GM10266 (cell line): ENCODE results near the gene WDR5B.

Experiments
- DNase-seq: peaks from one replicate; pipeline ENCODE4 v3.0.0; 2012; ENCODE audit errors: extremely low spot score
- TF ChIP-seq, protein P1 (sequence below): IDR thresholded peaks from 2 replicates; pipeline ENCODE4 v1.5.1; 2012; ENCODE audit warnings: mild to moderate bottlenecking, low read depth; ENCODE audit not compliant: control insufficient read depth, insufficient read depth; ENCODE audit errors: missing control alignments

WDR5B gene

DNA sequence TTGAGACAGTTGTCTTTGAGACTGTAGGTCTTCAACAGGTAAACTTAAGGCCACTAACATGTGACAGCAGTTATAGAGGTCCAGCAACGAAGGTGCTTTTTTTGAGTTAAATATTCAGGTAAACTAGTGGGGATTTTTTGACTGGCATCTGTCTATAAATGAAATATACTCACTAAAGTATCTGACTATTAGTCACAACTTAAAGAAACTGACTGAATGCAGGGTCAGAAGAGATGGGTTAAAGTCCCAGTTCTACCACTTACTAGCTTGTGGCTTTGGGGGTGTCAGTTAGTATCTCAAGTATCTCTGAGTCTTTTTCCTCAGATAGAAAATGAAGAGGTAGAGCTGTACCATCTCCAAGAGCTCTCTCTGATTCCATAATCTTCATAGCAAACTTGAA is 50.8 kb downstream of the WDR5B start:
- TF ChIP-seq, protein P1, sequence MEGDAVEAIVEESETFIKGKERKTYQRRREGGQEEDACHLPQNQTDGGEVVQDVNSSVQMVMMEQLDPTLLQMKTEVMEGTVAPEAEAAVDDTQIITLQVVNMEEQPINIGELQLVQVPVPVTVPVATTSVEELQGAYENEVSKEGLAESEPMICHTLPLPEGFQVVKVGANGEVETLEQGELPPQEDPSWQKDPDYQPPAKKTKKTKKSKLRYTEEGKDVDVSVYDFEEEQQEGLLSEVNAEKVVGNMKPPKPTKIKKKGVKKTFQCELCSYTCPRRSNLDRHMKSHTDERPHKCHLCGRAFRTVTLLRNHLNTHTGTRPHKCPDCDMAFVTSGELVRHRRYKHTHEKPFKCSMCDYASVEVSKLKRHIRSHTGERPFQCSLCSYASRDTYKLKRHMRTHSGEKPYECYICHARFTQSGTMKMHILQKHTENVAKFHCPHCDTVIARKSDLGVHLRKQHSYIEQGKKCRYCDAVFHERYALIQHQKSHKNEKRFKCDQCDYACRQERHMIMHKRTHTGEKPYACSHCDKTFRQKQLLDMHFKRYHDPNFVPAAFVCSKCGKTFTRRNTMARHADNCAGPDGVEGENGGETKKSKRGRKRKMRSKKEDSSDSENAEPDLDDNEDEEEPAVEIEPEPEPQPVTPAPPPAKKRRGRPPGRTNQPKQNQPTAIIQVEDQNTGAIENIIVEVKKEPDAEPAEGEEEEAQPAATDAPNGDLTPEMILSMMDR = no peak
- DNase-seq = no peak

DNA sequence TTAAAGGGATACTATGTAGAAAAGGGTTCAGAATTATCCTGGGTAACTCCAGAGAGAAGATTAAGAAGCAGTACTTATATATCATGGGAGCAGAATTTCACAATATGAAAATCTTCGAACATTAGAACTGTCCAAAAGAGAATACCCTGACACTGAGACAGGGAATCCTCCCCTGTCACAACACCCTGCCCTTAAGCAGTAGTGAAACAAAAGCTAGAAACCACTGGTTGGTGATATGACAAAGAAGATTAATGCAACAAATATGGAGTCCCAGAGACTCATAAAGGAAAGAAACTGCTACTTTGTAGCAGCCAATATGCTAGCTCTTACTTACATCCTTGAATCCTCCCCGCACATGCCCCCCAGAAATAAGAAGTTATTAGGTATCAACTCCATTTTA is 51.4 kb downstream of the WDR5B start:
- TF ChIP-seq, protein P1 = no peak
- no peak for DNase-seq
